Panc1 (cell line): ENCODE data around the gene CPT1B. TPM values are rescaled to one million over a fixed set of nuclear protein-coding genes. Genes with fewer than 3 reads are reported as not detected.

Experiments used
- ATAC-seq: fragments of 200-7000 bp; cut with Tn5 transposase; 2 replicates; pipeline ENCODE4 v1.9.1; 2020; ENCODE audit warnings: mild to moderate bottlenecking, moderate library complexity
- BruUV-seq: library from RNA; stranded (reverse); fragments of 400-500 nt; replicated peaks from 2 replicates; lab custom pipeline; 2021; lab: Mats Ljungman, UMichigan
- CTCF ChIA-PET: fragments of 300-600 bp; sonication (Branson Sonifier 250); formaldehyde crosslinking; loops from one replicate; lab custom pipeline; 2022; ENCODE audit warnings: antibody characterized with exemption; lab: Charles Lee
- POLR2A ChIA-PET: fragments of 300-600 bp; sonication (Branson Sonifier 250); formaldehyde crosslinking; loops from one replicate; lab custom pipeline; 2022; ENCODE audit warnings: antibody characterized with exemption; lab: Charles Lee
- DNase-seq: peaks from one replicate; pipeline ENCODE4 v3.0.0-alpha.2; 2010; ENCODE audit warnings: low read depth, low spot score
- H3K27ac ChIP-seq: 2 replicates; pipeline ENCODE4 v1.5.1; 2011; ENCODE audit warnings: mild to moderate bottlenecking, low read length, inconsistent platforms
- H3K27me3 ChIP-seq: fragments of 200-500 bp; sonication (Bioruptor generic); 2 replicates; pipeline ENCODE4 v1.6.0; 2014; ENCODE audit warnings: low read length, inconsistent platforms; ENCODE audit not compliant: control insufficient read depth, insufficient read depth
- H3K36me3 ChIP-seq: fragments of 200-500 bp; sonication (Bioruptor generic); 2 replicates; pipeline ENCODE4 v1.5.1; 2014; ENCODE audit warnings: inconsistent platforms, mild to moderate bottlenecking, low read length, moderate library complexity; ENCODE audit not compliant: control insufficient read depth, insufficient read depth
- H3K4me1 ChIP-seq: 2 replicates; pipeline ENCODE4 v1.5.1; 2011; ENCODE audit warnings: inconsistent platforms, mild to moderate bottlenecking, low read length, moderate library complexity; ENCODE audit not compliant: control insufficient read depth, insufficient read depth
- H3K4me3 ChIP-seq, 2 experiments: 2 replicates each; pipeline ENCODE4 v1.5.1; 2011 to 2012; ENCODE audit warnings: low read depth in 2 of 2, low read length in 2 of 2, mild to moderate bottlenecking in 2 of 2, inconsistent platforms in 1 of 2, moderate library complexity in 1 of 2
- H3K9me3 ChIP-seq: fragments of 200-500 bp; sonication (Bioruptor generic); 2 replicates; pipeline ENCODE4 v1.5.1; 2014; ENCODE audit warnings: low read depth, mild to moderate bottlenecking, inconsistent platforms, low read length, moderate library complexity; ENCODE audit not compliant: control insufficient read depth, insufficient read depth
- CTCF ChIP-seq: fragments of 450-650 bp; IDR thresholded peaks from 2 replicates; pipeline ENCODE4 v1.5.1; 2017; ENCODE audit warnings: mild to moderate bottlenecking
- POLR2AphosphoS5 ChIP-seq: IDR thresholded peaks from 2 replicates; pipeline ENCODE4 v1.6.1; 2012; ENCODE audit warnings: mild to moderate bottlenecking, low read depth, low read length, moderate library complexity
- REST ChIP-seq, 2 experiments: IDR thresholded peaks; 2 replicates each; pipeline ENCODE4 v1.6.1; 2011 to 2012; ENCODE audit warnings: low read depth in 2 of 2, control low read depth in 1 of 2, low read length in 1 of 2, mild to moderate bottlenecking in 1 of 2, moderate library complexity in 1 of 2; ENCODE audit not compliant: insufficient read depth in 1 of 2
- SIN3A ChIP-seq: IDR thresholded peaks from 2 replicates; pipeline ENCODE4 v1.6.1; 2012; ENCODE audit warnings: low read depth, mild to moderate bottlenecking, low read length, moderate library complexity, borderline replicate concordance; ENCODE audit not compliant: insufficient read depth
- TCF7L2 ChIP-seq: IDR thresholded peaks from 2 replicates; pipeline ENCODE4 v1.6.1; 2011; ENCODE audit warnings: mild to moderate bottlenecking, low read depth, low read length, inconsistent platforms
- in situ Hi-C: cut with HindIII; loops from 2 replicates; pipeline ENCODE4 v1.10.0; 2016; ENCODE audit warnings: low sequenced_read_pairs, low pct_unique_long_range_greater_than_20kb
- intact Hi-C: fragments of 100-400 bp; cut with micrococcal nuclease; formaldehyde crosslinking; loops from one replicate; pipeline ENCODE4 v1.10.0; 2022; ENCODE audit not compliant: unreplicated experiment
- total RNA-seq: library from RNA; stranded (reverse); gene quantifications from one replicate; pipeline ENCODE4 v1.2.1, GENCODE V29; 2021; ENCODE audit not compliant: unreplicated experiment

Gene CPT1B
- total RNA-seq, 1 experiment from 2014 or later, result 18.4 TPM

GRCh38 chr22:50605613-50606074, 27.4 kb upstream of the CPT1B start:
- POLR2A ChIA-PET, result interaction anchor here (0.5 kb wide), 1 partner anchor 14 kb away, joined by 3 read pairs; no protein-coding TSS in a partner anchor
- H3K27ac ChIP-seq, result no peak overlapping the region

GRCh38 chr22:50605002-50605612, 26.9 kb upstream of the CPT1B start:
- Histone ChIP-seq H3K27ac (no peak overlapping the region), H3K36me3 (no peaks in the 10 kb centered on the region), H3K27me3 (no peaks in the 10 kb centered on the region), H3K4me3 (no peak overlapping the region), H3K4me1 (peaks cover 3% of the 10 kb centered on the region; the same call in 1 of the 2 replicates), H3K9me3 (no peaks in the 10 kb centered on the region)
- BruUV-seq, result no TSS peak
- intact Hi-C loops, result no loop called here
- ChIA-PET CTCF (interaction anchor here (0.9 kb wide), 1 partner anchor 97 kb away, joined by 4 read pairs; the partner anchor contains the start of gene LMF2), POLR2A (no interaction called here)
- in situ Hi-C loops, result no loop called here
- no peak for ATAC-seq
- no peak for TF ChIP-seq POLR2AphosphoS5
- no peak for TF ChIP-seq SIN3A
- no peak for TF ChIP-seq REST (IDR thresholded peaks at IDR 0.05; ENCODE audit: insufficient read depth in 1 of 2, low read depth in 2 of 2, low read length in 1 of 2)
- DNase-seq, result no peak

More at GRCh38 chr22:50605613-50606074, 27.4 kb upstream of the CPT1B start:
- H3K27me3 ChIP-seq, result no peaks in the 10 kb centered on the region
- BruUV-seq, result no TSS peak
- intact Hi-C loops (no loop called here), in situ Hi-C loops (no loop called here)
- TF ChIP-seq POLR2AphosphoS5, result no peak
- no peak overlapping the region for H3K4me3 ChIP-seq
- CTCF ChIA-PET, result no interaction called here
- no peaks in the 10 kb centered on the region for H3K9me3 ChIP-seq
- DNase-seq, result no peak
- H3K4me1 ChIP-seq, result peaks cover 3% of the 10 kb centered on the region; the same call in 1 of the 2 replicates
- ATAC-seq, result no peak
- no peaks in the 10 kb centered on the region for H3K36me3 ChIP-seq

- ChIA-PET POLR2A (no interaction called here), CTCF (interaction anchor here (0.6 to 0.9 kb wide), 2 partner anchors 97 to 388 kb away, joined by 3 to 4 read pairs; partner anchors contain the start of gene LMF2)
- BruUV-seq, result no TSS peak
- Histone ChIP-seq H3K4me1 (peaks cover 3% of the 10 kb centered on the region; the same call in 1 of the 2 replicates), H3K27me3 (no peaks in the 10 kb centered on the region), H3K27ac (no peak overlapping the region), H3K9me3 (no peaks in the 10 kb centered on the region), H3K4me3 (no peak overlapping the region), H3K36me3 (no peaks in the 10 kb centered on the region)
- no peak for DNase-seq
- intact Hi-C loops (no loop called here), in situ Hi-C loops (no loop called here)
- no peak for TF ChIP-seq POLR2AphosphoS5
- no peak for TF ChIP-seq TCF7L2
- no peak for TF ChIP-seq REST (IDR thresholded peaks at IDR 0.05; ENCODE audit: insufficient read depth in 1 of 2, low read depth in 2 of 2, low read length in 1 of 2)
- TF ChIP-seq CTCF, result no peak
- no peak for TF ChIP-seq SIN3A
- ATAC-seq, result no peak
Observed at GRCh38 chr22:50604256-50605001, 26.2 kb upstream of the CPT1B start.
